Left renal cortex interstitium (tissue), 4 donors: ENCODE results near the gene TMEM140. TPM values are rescaled to one million over a fixed set of nuclear protein-coding genes. Genes with fewer than 3 reads are reported as not detected.
A peak's percentile ranks its signal among the peaks of the same experiment; 100 is the strongest.

Source experiments
- DNase-seq, 4 donors: peaks; one replicate each; pipeline ENCODE4 v3.0.0-alpha.2; 2013; ENCODE audit warnings: low read depth in 4 of 4, low spot score in 2 of 4, missing footprints in 1 of 4
- polyA plus RNA-seq, 4 donors: library from polyadenylated mRNA; unstranded; fragments of 120-200 nt; gene quantifications; one replicate each; pipeline ENCODE4 v1.2.1, GENCODE V29; 2013; ENCODE audit not compliant: insufficient read length in 4 of 4

Gene TMEM140
- polyA plus RNA-seq, 4 donors = 22.6 to 31.2 (median 26.0) TPM

DNA sequence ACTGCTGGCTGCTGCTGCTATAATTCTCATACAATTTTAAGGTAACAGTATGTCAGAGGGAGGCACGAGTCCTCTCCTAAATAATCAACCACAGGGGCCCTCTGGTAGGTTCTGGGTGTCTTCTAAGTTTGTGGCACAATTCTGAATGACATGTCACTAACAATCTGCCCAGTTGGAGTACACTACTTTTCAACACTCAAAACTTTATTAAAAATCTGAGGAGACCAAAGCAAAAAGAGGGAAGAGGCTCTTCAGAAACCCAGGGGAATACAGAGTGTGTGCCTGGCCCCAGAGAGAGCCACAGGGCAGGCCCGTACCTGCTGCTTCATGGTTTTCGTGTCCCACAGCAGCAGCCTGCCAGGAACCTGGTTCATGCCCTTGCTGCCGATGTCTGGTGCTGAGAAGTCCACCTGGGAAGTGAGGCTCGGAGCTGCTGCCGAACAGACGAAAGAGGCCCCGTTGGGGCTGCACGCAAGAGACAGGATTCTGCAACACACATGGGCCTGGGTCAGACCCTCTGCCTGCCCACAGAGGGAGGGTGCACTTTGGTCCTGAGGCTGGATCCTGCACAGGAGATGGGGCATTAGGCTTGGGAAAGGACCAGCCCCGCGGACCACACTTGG is 45.2 kb downstream of the TMEM140 start:
- DNase-seq = no peak

DNA sequence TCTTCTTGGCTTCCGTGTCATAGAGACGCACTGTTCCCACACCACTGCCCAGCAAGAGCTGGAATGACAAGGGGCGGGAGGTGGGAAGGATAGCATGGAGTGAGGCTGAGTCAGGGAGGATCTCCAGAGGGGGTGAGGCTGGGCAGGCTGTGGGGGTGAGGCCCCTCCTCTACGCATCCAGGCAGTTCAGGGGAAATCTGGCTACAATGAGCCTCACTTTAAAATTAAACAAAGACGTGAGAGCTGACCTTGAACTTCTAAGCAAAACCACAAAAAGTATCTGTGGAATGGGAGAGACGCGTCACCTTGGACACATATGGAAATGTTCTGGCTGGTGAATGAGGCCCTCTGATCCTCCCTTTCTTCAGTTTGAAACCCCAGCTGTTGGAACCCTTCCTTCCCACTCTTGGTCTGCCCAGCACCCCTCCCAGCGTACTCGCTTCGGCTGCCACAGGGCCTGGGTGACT is 45.8 kb downstream of the TMEM140 start:
- no peak for DNase-seq

DNA sequence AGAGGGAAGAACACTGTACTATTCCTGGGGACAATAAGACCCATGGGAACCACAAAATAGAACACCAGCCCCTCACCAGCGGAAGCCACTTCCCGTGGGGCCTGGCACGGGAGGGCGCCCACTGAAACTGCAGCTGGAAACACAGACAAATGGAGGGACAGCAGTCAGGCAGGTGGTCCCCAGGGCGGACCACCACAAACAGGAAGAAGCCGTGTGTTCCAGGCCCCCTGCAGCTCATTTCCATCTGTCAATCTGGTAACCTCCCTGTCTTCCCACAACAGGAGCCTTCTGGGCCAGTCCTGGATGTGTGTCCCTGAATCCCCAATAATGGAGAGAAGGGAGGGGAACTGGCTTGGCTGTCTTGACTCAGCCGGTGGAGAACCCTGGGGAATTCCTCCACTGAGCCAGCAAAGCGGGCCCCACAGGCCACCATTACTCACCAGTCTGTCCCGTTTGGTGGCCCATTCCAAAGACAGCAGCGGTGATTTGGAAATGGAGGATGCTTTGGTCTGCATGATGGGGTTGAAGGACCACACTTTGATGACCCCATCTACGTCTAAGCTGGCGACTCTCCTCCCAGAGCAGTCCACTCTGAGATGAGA is 46.7 kb downstream of the TMEM140 start:
- DNase-seq = no peak

DNA sequence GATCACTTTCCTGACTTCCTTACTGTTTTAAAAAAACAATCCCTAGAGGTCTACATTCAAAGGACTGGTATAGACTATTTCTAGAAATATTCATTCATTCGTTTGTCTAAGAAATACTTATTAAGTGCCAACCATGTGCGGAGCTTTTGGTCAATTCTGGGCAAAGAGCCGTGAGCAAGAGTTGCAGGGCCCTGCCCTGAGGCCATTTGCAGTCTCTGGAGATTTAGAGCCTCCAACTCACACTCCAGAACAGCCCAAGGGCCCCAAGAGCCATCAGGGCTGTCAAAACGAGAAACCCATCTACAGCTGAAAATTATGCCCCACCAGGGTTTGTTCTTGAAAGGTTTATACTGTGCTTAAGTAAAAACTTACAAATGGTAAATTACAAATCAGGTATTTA is 47.3 kb downstream of the TMEM140 start:
- no peak for DNase-seq

DNA sequence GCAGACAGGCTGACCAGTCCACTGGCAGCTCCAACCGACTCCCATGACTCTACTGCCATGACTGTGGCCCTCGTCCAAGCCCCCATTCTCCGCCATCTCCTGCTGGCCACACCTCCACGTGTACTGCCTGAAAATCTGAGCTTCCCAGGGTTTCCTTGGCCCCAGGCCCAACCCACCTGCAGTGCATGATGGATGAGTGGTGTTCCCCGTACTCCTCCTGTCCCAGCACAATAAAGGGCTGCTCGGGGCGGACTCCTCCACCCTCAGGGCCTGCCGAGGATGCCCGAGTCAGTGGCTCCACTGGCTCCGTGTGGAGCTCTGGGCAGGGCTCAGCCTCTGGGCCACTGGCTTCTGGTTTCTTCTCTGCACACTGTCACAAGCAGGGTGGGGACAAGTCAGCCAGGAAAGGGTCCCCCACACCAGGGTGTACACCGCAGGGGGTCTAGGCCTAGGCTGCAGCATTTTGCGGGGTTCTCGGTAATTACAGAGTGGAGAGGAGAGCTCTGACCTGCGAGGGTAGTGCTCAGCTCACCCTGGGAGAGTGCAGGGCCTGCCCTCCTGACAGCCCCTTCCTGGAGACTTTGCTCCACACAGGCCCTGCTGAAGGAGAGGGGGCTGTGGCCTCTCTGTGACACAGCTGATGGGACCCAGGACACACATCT is 48.2 kb downstream of the TMEM140 start:
- DNase-seq = no peak

DNA sequence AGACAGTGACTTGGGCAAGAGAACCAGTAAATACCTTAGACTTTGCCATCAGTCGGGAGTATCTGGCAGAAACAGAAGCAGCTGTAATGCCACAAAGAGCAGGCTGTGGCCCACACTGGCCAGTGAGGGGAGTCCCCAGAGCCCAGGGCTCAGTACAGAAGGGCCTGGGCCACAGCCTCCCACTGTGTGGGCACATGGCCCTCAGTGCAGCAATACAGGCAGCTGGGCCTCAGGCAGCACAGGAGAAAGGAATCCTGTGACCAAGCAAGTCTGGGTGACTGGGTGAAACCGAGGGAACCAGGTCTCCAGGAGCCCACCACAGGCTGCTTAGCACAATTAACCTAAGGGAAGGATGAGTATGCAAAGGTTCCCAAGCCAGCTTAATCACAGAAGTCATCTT is 49.5 kb downstream of the TMEM140 start:
- no peak for DNase-seq

DNA sequence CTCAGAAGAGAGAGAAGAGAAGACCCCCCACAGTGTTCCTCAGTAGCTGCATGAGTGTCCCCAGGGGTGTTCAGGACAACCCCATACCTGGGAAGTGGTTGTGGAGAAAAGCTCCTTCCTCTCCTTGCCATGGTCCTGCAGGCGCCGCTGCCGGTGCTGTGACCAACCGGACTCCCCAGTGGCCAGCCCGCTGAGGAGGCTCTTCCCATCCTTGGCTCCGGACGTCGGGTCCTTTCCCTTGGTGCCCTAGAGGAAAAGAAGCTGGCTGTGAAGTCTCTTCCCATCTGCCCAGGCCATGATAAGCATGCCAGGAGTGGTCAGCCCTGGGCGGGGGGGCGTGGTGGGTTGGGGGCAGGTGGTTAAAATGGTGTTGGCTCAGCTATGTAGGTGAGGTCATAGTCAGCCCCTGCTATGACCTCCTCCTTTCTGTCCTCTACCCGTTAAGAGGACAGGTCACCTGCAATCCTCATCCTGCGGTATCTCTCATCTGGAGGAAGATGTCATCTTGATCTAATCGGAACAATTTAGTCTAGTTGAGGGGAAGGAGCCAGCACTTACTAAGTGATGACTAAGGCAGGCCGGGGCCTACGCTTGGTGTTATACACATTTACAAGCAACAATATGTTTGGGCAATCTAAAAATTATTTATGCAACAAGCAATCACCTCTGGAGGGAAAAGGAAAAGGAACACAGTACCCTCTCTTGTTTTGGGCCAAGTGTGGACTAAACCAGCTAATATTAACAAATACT is 50.2 kb downstream of the TMEM140 start:
- DNase-seq = no peak

DNA sequence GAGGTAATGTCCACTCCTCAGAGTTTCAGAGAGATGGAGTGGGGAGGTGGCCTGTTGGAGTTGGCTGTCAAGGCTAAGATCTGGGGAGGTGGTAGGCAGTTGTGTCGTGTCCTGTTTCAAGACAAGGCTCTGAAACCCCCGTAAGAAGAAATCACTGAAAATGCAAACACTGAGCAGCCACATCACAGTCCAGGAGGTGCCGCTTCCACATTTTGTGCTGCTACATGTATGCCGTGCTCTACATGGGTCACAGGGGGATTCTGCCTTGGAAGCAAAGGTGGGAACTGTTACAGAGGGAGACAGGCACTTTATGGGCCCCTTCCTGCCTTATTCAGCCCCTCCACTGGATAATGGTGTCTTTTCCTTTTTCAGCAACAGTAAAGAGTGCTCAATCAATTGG is 51.6 kb downstream of the TMEM140 start:
- DNase-seq = no peak

DNA sequence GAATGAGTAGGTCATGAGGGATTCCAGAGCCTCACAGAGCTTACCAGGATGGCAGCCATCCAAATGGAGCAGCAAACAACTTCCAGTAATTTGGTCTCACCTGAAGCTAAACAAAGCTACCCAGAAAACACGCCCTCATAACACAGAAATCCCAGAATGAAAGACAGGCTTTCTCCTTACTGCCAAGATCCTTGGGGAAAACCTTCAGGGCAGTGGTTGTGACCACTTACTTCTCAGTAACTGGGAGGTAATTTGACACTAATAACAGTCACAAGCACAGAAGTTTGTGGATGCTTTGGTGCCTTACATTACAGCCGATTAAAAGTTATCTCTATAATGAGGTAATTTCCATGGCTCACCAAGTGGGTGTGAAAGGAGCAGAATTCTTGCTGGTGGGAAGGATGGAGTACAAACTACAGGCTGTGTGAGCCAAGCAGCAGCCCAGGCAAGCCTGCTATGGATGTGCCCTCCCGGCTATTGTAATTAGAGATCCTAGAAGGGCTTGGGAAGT is 53.0 kb downstream of the TMEM140 start:
- DNase-seq = no peak

DNA sequence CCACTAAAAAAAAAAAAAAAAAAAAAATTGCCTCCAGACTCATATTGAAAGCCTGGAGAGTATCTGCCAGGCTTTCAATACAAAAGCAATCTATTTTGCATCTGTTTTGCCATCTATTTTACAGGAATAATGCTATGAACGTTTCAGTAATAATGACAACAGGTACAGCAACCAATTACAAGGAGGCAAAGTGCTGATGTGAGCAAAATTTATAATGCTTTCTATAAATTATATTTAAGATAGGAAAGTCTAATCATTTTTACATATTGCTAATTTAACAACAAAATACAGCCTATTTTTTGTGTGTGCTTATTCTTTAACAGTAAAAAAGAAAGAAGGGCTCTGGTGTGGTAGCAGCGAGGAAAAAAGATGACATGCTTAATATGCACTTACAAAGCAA is 53.5 kb downstream of the TMEM140 start:
- DNase-seq = no peak

DNA sequence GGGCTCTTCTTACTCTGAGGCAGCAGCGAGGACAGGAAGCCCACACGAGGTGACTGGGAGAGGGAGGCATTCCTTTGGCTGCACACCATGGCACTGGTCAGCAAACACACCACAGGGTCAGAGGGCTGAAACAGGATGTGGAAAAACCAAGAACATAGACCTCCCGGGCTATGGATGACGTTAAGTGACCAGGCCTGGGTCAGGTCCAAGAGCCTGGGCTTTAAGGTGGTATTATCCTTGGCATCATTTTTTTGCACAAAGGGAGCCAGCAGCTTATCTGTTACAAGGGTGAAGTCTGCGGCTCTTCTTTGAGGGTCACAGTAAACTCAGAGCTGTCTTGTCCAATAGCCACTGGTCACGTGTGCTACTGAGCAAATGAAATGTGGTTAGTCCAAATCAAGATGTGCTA is 56.5 kb downstream of the TMEM140 start:
- DNase-seq = no peak

DNA sequence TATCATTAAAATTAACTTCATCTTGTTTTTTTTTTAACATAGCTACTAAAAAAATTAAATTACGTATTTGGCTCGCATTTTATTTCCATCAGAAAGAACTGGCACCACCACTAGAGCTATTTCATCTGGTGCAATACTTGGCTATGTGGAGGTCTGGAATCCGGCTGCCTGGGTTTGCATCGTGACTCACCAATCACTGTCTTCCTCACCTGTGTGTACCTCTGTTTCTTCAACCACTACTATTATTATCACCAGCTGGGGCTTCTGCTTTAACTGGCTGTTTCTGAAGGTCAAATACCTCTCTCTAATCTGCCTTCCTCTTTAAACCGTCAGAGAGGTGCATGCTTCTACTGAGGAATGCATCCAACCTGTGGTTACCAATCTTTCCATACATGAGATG is 57.0 kb downstream of the TMEM140 start:
- no peak for DNase-seq

DNA sequence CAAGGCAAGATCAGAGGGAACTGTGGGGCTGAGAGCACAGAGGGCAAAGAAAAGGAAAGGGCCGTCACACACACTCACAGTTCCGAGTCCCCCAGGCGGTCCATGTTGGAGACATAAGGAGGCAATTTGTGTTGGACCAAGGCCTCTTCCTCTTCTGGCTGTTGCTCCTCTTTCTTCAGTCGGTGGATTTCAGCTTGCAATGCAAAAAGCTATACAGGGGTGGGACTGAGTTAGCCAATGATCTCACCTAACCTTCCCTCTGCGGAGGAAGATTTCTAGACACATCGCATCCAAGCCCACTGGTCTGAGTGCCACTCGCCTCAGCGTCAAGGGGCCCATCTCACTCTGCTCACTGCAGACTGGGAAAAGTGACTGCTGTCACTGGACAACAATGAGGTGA is 58.0 kb downstream of the TMEM140 start:
- DNase-seq = no peak

DNA sequence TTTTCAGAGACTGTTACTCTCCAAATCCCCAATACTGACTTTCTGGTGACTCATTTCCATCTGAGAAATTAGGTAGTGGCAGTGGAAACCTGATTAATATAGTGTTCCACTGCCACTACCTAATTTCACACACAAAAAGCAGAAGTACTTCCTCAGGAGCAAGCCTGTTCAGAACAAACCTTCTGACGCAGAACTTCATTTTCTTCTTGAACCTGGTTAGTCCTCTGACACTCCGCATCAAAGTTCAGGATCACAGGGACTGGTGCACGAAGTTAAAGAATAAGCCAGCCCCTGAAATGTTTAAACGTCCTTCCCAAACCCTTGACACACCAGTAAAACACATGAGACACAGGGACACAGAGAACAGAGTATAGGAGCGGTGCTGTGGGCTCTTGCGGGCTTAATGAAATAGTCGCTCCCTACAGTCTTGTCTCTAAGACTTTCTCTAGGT is 59.1 kb downstream of the TMEM140 start:
- peak in 1 of 4 donors; percentile 27 for DNase-seq

DNA sequence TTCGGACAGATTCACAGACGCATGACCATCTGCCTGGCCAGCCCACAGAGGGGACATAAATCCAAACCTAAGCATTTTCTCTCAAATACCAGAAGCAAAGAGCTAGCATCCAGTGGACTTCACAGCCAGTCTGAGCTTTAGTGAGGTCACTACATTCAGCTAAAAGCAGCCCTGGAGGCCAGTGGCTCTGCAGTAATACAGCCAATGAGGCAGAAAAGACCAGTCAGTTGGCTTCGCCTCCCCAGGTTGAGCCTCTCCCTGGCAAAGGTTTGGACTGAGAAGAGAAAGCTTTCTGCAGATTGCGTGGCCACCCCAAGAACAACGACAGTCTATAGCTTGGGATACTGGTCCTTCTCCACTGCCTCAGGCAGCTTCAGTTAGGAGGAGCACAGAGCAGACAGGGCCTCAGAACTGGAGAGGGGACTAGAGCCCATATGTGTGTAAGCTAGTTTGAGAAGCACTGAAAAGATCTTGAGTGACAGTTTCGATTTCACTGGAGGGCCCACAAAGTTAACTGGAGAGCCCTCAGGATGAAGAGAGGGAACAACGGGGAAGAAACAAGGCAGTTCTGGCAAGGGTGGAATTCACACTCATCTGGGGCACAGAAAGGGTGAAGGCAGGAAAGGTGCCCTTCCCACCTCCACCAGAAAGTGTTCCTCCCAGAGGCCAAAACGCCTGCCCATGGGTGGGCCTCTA is 59.7 kb downstream of the TMEM140 start:
- no peak for DNase-seq

DNA sequence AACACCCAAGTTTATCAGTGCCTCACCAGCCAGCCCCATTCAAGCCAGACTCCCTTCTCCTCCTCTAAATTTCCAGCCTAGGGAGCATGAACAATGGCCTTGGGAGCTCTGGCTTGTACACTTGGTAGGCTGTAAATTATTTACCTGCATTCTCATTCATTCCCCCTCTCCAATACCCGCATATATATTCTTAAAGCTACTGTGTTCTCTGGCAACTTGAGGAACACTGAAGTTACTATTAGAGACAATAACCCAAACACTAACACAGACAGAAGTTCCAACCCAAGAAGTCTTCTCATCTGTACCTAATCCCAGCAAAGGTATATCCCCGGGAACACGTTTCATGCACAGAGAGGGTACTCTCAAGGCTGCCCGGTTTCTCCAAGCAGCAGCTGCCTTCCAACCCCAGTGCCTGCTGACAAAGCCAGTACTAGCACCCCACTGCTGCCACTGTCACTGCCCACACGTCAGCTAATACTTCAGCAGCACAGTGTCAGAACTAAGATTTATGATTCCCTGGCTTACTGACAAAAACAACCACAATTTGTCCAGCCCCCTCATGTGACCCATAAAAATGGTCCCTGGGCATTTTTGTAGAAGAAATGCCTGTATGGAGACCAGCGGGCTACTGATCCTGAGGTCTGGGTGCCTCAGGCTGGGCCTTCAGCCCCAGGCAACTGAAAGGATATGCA is 60.4 kb downstream of the TMEM140 start:
- peak in 1 of 4 donors; percentile 19 for DNase-seq

DNA sequence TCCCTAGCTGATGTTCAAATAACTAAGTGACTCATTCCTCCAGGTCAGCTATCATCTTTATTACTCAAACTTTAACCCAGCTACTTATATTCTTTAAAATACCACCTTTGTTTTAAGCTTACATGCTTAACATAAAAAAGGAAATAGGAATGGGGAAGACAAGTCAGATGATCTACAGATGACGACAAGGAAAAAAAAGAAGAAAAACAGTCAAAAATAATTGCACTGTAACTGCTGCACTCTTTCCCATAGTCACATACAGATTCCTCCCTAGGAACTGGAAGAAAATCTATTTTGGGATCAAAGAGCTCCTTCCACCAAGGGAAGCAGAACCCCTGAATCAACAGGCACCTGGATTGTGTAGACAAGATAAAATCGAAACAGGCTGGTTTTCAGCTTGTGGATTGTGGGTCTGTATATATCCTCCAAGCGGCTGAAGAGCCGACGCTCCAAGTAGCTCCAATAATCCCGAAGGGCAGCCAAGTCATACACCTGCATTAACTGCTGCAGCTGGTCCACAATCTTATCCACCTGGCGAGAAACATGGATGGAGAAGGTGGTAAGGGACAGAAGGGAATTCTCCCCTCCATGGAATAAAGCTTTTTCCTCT is 61.5 kb downstream of the TMEM140 start:
- DNase-seq = no peak

DNA sequence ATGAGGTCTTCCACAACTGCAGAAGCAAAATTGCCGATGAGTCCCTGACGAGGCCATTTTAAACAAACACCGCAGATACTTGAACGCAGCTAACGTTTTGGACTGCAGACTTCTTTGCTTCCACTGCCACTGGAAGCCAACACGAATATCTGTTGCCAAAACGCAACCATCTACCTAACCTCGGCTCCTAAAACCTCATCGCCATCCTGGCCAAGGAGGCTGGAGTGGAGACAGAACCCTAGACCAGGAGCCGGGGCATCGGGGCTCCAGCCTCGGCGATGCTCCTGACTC is 63.0 kb downstream of the TMEM140 start:
- DNase-seq = peak in 1 of 4 donors; percentile 24

DNA sequence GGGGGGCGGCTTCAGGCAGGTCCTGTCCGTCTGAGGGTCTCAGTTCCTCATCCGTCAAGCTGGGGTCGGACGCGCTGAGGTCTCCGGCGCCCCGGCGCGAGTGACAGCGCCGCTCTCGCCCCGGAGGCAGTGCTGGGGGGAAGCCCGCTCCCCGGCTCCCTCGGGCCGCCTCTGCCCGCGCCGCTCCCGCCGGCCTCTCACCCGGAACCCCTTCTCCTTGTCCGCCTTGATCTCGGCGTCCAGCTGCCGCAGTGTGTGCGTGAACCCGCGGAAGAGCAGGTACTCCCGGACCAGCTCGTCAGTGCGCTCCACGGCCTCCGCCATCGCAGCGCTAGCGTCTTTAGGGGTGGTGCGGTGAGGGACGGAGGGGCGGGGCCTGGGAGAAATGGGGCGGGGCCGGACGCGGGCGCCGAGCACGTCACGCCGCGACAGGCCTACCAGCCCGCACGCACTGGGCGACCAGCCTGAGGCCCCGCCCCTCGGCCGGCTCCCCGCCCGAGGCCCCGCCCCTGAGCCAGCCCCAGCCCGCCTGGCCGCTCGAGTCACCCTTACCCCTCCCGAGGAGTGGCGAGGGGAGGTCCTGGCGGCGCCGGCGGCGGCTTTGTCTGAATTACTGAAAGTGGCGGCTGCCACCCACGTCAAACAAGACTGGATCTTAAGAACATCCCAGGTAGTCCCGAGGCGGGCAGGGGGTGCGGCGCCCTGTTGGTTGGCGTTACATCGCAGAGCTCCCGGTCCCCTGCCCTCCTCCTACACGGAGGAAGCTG is 63.5 kb downstream of the TMEM140 start, which contains the start of gene WDR91:
Gene WDR91, minus strand, starts transcription at position 348 of the 767 bp plus-strand sequence. Its CDS starts 24 bp downstream, at position 324.
- peak; percentile 68 to 88 (median 86) for DNase-seq
